Measurements from ENCODE around the gene HPSE2.

DNA sequence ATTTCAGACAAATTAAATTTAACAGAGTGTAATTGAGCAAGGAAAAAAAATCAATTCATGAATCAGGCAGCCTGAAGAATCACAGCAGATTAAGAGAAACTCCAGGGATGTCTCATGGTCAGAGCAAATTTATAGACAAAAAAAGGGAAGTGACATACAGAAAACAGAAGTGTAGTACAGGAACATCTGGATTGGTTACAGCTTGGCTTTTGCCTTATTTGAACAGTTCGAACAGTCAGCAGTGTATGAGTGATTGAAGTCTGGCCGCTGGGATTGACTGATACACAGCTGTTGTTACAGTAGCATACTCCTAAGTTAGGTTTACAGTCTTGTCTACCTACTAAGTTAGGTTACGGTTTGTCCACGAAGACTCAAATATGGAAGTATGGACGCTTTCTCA lies 255.3 kb downstream of the HPSE2 start:
- TF ChIP-seq POLR2A (IDR thresholded peaks at IDR 0.05) = no peak
- TF ChIP-seq, protein P1, sequence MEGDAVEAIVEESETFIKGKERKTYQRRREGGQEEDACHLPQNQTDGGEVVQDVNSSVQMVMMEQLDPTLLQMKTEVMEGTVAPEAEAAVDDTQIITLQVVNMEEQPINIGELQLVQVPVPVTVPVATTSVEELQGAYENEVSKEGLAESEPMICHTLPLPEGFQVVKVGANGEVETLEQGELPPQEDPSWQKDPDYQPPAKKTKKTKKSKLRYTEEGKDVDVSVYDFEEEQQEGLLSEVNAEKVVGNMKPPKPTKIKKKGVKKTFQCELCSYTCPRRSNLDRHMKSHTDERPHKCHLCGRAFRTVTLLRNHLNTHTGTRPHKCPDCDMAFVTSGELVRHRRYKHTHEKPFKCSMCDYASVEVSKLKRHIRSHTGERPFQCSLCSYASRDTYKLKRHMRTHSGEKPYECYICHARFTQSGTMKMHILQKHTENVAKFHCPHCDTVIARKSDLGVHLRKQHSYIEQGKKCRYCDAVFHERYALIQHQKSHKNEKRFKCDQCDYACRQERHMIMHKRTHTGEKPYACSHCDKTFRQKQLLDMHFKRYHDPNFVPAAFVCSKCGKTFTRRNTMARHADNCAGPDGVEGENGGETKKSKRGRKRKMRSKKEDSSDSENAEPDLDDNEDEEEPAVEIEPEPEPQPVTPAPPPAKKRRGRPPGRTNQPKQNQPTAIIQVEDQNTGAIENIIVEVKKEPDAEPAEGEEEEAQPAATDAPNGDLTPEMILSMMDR (IDR thresholded peaks at IDR 0.05 in 4 of 5, conservative IDR thresholded peaks at IDR 0.05 in 1 of 5) = no peak

Measured in gastrocnemius medialis (tissue), 4 donors.